Cardiac fibroblast (primary cell): Measurements from ENCODE around the gene EPHA3.

Experiments
- DNase-seq, 2 donors: peaks; one replicate each; pipeline versions ENCODE4 v3.0.0 to v3.0.0-alpha.2; 2010; ENCODE audit warnings: low read depth in 2 of 2
- H3K4me3 ChIP-seq, 2 donors: replicated peaks in 1 of 2; 1 replicate in 1 of 2; 2 replicates in 1 of 2; pipeline ENCODE4 v1.5.1; 2011; ENCODE audit warnings: low read depth in 2 of 2, low read length in 2 of 2, mild to moderate bottlenecking in 2 of 2, moderate library complexity in 1 of 2
- TF ChIP-seq, protein P1 (sequence below): IDR thresholded peaks from one replicate; pipeline ENCODE4 v1.5.1; 2011; ENCODE audit warnings: low read depth, mild to moderate bottlenecking, low read length, inconsistent platforms

EPHA3 gene

DNA sequence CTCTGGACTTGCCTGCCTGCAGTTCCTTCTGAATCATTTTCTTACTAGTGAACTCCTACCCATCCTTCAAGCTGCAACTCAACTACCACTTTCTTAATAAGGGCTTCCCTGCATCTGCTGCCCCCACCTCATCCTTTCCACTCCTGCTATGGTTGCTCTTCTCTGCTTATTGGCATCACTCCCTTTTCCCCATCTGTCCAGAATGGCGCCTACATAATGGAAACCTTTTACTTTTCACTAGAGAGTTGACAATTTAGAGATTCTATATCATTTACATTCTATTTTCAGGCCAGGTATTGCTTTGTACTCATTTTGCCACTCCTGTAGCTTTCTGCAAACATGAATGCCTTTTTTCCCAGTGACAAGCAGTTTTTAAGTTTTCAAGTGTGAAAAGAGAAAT, 1.9 kb upstream of the EPHA3 start:
- DNase-seq, result no peak
- H3K4me3 ChIP-seq, result no peak overlapping the region
- TF ChIP-seq, protein P1, sequence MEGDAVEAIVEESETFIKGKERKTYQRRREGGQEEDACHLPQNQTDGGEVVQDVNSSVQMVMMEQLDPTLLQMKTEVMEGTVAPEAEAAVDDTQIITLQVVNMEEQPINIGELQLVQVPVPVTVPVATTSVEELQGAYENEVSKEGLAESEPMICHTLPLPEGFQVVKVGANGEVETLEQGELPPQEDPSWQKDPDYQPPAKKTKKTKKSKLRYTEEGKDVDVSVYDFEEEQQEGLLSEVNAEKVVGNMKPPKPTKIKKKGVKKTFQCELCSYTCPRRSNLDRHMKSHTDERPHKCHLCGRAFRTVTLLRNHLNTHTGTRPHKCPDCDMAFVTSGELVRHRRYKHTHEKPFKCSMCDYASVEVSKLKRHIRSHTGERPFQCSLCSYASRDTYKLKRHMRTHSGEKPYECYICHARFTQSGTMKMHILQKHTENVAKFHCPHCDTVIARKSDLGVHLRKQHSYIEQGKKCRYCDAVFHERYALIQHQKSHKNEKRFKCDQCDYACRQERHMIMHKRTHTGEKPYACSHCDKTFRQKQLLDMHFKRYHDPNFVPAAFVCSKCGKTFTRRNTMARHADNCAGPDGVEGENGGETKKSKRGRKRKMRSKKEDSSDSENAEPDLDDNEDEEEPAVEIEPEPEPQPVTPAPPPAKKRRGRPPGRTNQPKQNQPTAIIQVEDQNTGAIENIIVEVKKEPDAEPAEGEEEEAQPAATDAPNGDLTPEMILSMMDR, result no peak

DNA sequence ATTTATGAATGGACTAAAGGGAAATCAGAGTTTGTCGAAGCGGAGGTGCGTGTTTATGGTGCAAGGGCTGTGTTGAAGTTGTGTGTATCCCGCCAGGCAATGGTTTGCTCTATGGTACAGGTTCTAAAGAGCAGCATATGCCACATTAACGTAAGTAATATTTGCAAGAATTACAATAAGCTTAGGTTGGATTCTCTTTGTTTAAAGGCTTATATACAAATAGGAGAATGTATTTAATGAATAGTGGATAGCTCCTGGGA, 800 bp downstream of the EPHA3 start:
- TF ChIP-seq, protein P1, result no peak
- peak overlapping the region in 1 of 2 donors; percentile 14 for H3K4me3 ChIP-seq
- DNase-seq, result no peak

DNA sequence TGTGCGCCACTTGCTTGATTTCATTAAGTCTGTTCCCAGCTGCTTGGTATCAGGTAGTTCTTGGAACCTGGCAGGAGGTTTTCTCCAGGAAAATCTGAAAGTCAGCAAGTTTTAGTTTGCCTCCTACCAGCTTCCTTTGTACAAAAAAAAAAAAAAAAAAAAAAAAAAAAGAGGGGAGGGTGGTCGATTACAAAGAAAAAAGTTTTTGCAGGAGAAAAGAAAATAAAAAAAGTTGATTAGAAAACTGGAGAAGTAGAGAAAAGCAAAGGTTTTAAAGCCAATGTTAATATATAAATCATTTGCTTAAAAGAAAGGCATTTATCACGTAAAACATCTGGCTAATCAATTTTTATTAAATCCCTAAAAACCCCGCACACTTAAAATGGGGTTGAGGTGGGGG, 5.9 kb downstream of the EPHA3 start:
- H3K4me3 ChIP-seq, result no peak overlapping the region
- TF ChIP-seq, protein P1, result no peak
- DNase-seq, result no peak

DNA sequence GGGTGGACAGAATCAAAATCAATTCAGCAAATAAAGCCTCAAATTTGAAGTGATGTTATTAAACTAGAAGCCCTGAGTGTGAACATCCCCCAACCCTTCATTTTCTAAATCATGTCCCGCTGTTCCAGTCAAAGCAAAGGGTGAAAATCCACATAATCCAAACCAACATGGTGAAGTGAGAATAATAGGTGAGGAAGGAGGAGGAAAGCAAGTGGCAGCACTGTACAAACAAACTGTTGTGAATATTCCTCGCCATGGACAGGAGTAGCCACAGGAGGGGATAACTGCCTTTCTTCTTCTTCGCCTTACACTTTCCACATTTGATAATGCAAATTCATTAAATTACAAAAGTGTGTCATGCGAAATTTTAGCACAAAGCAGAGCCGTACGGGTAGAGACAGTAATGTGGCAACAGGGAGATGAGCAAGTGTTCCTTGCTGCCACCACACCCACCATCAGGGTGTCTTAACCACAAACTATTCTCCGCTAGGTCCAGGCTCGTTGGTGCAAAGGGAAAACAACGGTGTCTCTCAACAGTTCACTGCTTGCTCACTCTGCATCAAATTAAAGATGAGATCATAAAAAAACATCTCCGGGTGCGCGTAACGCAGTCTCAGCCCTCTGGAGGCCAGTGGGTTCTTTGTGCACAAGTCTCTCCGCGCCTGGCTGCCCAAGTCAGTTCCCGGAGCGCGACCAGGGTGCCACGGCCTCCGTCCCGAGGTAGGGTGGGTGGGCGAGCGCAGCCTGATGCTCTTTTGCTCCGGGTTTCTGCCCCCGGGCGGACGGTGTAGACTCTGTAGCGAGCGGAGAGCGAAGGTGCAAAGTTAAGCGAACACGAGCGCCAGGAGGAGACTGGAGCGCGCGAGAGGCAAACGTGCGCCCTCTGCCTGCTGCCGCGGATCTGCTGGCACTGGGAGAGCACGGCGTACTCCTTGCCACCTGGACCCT, 6.7 kb downstream of the EPHA3 start:
- H3K4me3 ChIP-seq, result peak overlapping the region; percentile 41 to 59
- DNase-seq, result peak; percentile 50 to 74
- TF ChIP-seq, protein P1, result peak; percentile 61

DNA sequence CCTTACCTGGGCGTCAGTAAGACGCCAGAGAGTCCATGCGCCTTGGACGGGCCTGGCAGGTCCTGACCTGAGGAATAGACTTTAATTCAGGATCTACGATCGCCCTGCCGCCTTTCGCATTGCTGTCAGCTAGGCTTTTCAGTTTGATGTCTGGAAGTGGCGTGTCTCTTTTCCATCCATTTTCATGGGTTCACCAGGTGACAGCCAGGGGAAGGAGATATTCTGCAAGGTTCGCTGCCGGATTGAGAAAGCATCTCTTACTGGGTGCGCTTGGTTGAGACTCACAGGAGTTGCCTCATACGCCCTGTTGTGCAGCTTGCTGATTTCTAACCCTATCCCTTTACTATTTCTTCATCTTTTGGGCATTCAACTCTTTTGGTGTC, 7.4 kb downstream of the EPHA3 start:
- peak overlapping the region; percentile 41 to 59 for H3K4me3 ChIP-seq
- TF ChIP-seq, protein P1, result no peak
- DNase-seq, result no peak

DNA sequence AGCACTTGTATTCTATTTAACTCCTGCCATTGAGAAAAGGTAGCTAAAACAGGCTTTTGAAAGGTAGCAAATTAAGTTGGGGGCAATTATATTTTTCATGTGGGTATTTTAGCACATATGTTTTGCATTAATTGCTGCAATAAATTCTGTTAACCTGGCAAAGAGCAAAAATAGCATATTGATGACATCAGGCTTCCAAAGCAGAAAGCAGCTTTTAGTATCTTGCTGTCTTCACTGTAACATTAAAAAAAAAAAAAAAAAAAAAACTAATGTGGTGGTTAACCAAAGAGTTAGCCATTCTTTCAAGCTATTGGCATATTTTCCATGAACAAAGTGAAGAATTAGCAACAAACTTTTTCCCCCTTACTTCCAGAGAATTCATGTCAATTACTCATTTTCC, 9.1 kb downstream of the EPHA3 start:
- no peak overlapping the region for H3K4me3 ChIP-seq
- TF ChIP-seq, protein P1, result no peak

DNA sequence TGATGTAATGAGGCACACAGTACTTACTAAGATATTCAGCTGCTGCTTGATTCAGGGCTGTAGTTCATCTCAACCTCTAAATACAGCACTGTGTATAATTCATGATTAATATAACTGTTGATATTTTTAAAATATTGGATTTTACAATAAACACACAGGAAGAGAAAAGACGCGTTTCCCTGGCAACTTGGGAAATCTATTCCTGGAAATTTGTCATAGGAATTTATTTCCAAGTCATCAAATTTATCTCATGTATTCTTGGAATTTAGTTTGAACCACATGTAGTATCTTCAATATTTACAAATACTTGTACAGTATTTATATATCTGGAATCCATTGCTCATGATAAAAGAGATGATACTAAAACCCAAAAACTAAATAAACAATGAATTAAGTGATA, 30.6 kb downstream of the EPHA3 start:
- H3K4me3 ChIP-seq, result no peak overlapping the region
- TF ChIP-seq, protein P1, result no peak
- DNase-seq, result no peak

More for the DNA sequence above, 9.1 kb downstream of the EPHA3 start:
- DNase-seq, result no peak
